HEK293T (cell line): Measurements from ENCODE around the gene NEURL2.

Experiments
- BHLHE40 ChIP-seq: fragments of 450-650 bp; IDR thresholded peaks from 2 replicates; pipeline ENCODE4 v1.6.1; 2016; ENCODE audit warnings: mild to moderate bottlenecking, moderate library complexity, borderline replicate concordance
- ELF4 ChIP-seq: fragments of 450-650 bp; IDR thresholded peaks from 2 replicates; pipeline ENCODE4 v1.6.1; 2017; ENCODE audit warnings: antibody characterized with exemption
- FOXM1 ChIP-seq: fragments of 450-650 bp; IDR thresholded peaks from 2 replicates; pipeline ENCODE4 v1.6.1; 2017; ENCODE audit warnings: mild to moderate bottlenecking, borderline replicate concordance
- HDGF ChIP-seq: fragments of 450-650 bp; IDR thresholded peaks from 2 replicates; pipeline ENCODE4 v1.6.1; 2017; ENCODE audit warnings: antibody characterized with exemption, borderline replicate concordance
- L3MBTL2 ChIP-seq: fragments of 450-650 bp; conservative IDR thresholded peaks from 2 replicates; pipeline ENCODE4 v1.6.1; 2016; ENCODE audit warnings: mild to moderate bottlenecking
- SP1 ChIP-seq: fragments of 450-650 bp; IDR thresholded peaks from 2 replicates; pipeline ENCODE4 v1.6.1; 2017

DNA sequence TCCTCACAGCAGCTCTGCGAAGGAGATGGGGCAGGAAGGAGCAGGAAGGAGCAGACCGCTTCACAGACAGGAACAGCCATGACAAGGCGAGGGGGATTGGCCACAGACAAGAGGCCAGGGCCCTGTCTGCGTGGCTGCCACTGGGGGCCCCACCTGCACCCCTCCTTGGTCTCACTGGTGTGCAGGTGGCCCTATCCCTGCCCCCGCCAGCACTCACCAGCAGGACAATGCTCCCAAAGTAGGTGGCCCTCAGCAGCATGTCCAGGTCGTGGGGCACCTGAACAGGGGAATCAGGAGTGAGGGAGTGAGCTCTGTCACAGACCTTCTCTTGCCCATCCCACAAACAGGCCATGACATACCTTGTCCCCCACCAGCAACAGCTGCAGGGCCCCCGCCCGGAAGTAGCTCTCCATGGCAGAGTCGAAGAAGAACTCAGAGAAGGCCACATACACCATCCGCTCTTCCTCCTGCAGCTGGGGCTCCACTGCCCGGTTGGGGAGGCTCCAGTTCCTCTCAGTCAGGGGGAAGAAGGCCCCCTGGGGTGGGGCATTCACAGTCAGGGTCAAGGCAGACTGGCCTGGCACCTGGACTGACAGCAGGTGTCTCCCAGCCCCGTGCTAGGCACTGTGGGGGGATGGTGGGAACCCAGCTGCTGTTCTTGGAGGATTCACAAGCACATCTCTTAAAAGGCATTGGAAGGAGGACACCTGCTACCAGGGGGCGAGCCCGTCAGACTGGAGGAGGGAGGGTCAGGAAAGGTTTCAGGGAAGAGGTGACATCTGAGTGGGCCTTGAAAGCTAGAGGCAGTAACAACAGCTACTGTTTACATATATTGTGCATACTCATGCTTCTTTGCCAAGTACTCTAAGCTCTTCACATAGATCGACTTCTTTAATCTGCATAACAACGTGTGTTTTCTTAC lies 13.8 kb upstream of the NEURL2 start:
- no peak for TF ChIP-seq FOXM1
- TF ChIP-seq SP1: no peak
- no peak for TF ChIP-seq ELF4
- TF ChIP-seq BHLHE40: no peak
- TF ChIP-seq L3MBTL2: no peak
- no peak for TF ChIP-seq HDGF
